ENCODE measurements around the gene ENG. TPM values are rescaled to one million over a fixed set of nuclear protein-coding genes. Genes with fewer than 3 reads are reported as not detected.
A peak's percentile ranks its signal among the peaks of the same experiment; 100 is the strongest.

ENG gene
- total and polyA plus RNA-seq, 2 of the 4 experiments (the other 2 are of a cell fraction), result 3.6 to 83.3 TPM

- Histone ChIP-seq H3K9me3 (ENCODE audit: control insufficient read depth, insufficient read depth, low read length) (no peaks in the 10 kb centered on the region), H4K91ac (ENCODE audit: insufficient read depth, low read depth, low read length) (no peak within 1 kb of the TSS), H2AK5ac (ENCODE audit: low read depth, low read length) (no peak within 1 kb of the TSS), H3K9ac (ENCODE audit: low read depth, low read length) (no peak within 1 kb of the TSS), H3K56ac (ENCODE audit: extremely low read depth, insufficient read depth, low read length) (no peak within 1 kb of the TSS), H3K27me3 (ENCODE audit: control insufficient read depth, insufficient read depth, low read length) (peaks cover 11% of the 10 kb centered on the region), H2AK9ac (replicated peaks; ENCODE audit: low read depth, low read length, poor library complexity) (no peak within 1 kb of the TSS), H3K4me2 (ENCODE audit: low read depth, low read length) (no peak within 1 kb of the TSS), H3K4ac (ENCODE audit: low read depth, low read length) (no peak within 1 kb of the TSS), H3K79me1 (ENCODE audit: low read depth in 1 of 2, low read length in 2 of 2) (no peaks in the 10 kb centered on the region), H2BK15ac (ENCODE audit: low read depth, low read length) (no peak within 1 kb of the TSS), H4K20me1 (ENCODE audit: insufficient read depth, low read length) (no peaks in the 10 kb centered on the region), H3K23ac (ENCODE audit: low read depth, low read length) (no peak within 1 kb of the TSS), H4K8ac (ENCODE audit: low read depth in 2 of 2, low read length in 2 of 2) (no peak within 1 kb of the TSS), H3K18ac (ENCODE audit: low read depth, low read length) (no peak within 1 kb of the TSS), H3K14ac (replicated peaks; ENCODE audit: low read depth, low read length) (no peak within 1 kb of the TSS), H2BK120ac (ENCODE audit: low read depth, low read length) (no peak within 1 kb of the TSS), H3K9me1 (ENCODE audit: insufficient read depth, low read length) (no peaks in the 10 kb centered on the region), H2AFZ (replicated peaks; ENCODE audit: low read length, poor library complexity) (peak within 1 kb of the TSS; percentile 32), H3K27ac (ENCODE audit: insufficient read depth, low read length) (no peak within 1 kb of the TSS), H3K36me3 (ENCODE audit: control insufficient read depth, insufficient read depth, low read length) (no peaks in the 10 kb centered on the region), H2BK20ac (ENCODE audit: low read depth, low read length) (no peak within 1 kb of the TSS), H3K4me3 (ENCODE audit: insufficient read depth, low read depth, low read length) (no peak within 1 kb of the TSS), H2BK5ac (ENCODE audit: low read depth, low read length, poor library complexity, severe bottlenecking) (no peak within 1 kb of the TSS), H3K4me1 (ENCODE audit: control insufficient read depth, insufficient read depth, low read length) (no peaks in the 10 kb centered on the region), H4K5ac (ENCODE audit: low read depth, low read length) (no peak within 1 kb of the TSS)
- ChIA-PET POLR2A (ENCODE audit: unreplicated experiment) (no interaction called here), CTCF (no interaction called here)
- ATAC-seq (ENCODE audit: low read depth) (no peak), DNase-seq (no peak)
- BruUV-seq (replicated peaks), result no TSS peak
- in situ Hi-C loops (cut with MboI; ENCODE audit: low sequenced_read_pairs) (no loop called here), intact Hi-C loops (cut with micrococcal nuclease) (no loop called here), dilution Hi-C loops (cut with HindIII; ENCODE audit: low sequenced_read_pairs, unreplicated experiment) (no loop called here)
- WGBS, 2 experiments (ENCODE audit: extremely low coverage in 2 of 2, insufficient read length in 1 of 2), result 47% methylated on average over 3 of the region's 13 CpGs; no CpG with 5 or more reads in 1 of the 2 experiments
- TF ChIP-seq MAZ (IDR thresholded peaks at IDR 0.05; ENCODE audit: borderline replicate concordance, low read depth, low read length) (no peak), CTCF (conservative IDR thresholded peaks at IDR 0.05; ENCODE audit: low read depth, low read length) (no peak), MXI1 (IDR thresholded peaks at IDR 0.05; ENCODE audit: borderline replicate concordance, low read depth, low read length) (no peak), SMC3 (IDR thresholded peaks at IDR 0.05; ENCODE audit: low read depth, low read length) (no peak), RCOR1 (IDR thresholded peaks at IDR 0.05; ENCODE audit: insufficient replicate concordance, low read length) (no peak), FOS (IDR thresholded peaks at IDR 0.05; ENCODE audit: low read depth, low read length) (no peak), RFX5 (IDR thresholded peaks at IDR 0.05; ENCODE audit: low read depth, low read length) (no peak), BHLHE40 (IDR thresholded peaks at IDR 0.05; ENCODE audit: low read depth, low read length) (no peak), MAFK (IDR thresholded peaks at IDR 0.05; ENCODE audit: low read depth, low read length) (no peak), CEBPB (IDR thresholded peaks at IDR 0.05; ENCODE audit: low read depth, low read length) (no peak), CHD1 (IDR thresholded peaks at IDR 0.05; ENCODE audit: low read depth, low read length) (no peak), RAD21 (IDR thresholded peaks at IDR 0.05; ENCODE audit: low read length) (no peak), NFE2L2 (IDR thresholded peaks at IDR 0.05; ENCODE audit: low read depth, low read length) (no peak), USF2 (IDR thresholded peaks at IDR 0.05; ENCODE audit: low read depth, low read length) (no peak), POLR2A (IDR thresholded peaks at IDR 0.05; ENCODE audit: low read depth, low read length) (no peak)
Measured at GRCh38 chr9:127778280-127779135, 76.0 kb downstream of the ENG start, which contains the start of gene SH2D3C. Gene SH2D3C, minus strand, starts transcription at chr9:127778666. Its CDS starts 39 bp downstream, at chr9:127778627.
